ENCODE data around the gene PDP2. TPM values are rescaled to one million over a fixed set of nuclear protein-coding genes. Genes with fewer than 3 reads are reported as not detected.
A peak's percentile ranks its signal among the peaks of the same experiment; 100 is the strongest.

Gene PDP2
- total and polyA plus RNA-seq, 11 donors = 1.1 to 7.5 (median 3.5) TPM

DNA sequence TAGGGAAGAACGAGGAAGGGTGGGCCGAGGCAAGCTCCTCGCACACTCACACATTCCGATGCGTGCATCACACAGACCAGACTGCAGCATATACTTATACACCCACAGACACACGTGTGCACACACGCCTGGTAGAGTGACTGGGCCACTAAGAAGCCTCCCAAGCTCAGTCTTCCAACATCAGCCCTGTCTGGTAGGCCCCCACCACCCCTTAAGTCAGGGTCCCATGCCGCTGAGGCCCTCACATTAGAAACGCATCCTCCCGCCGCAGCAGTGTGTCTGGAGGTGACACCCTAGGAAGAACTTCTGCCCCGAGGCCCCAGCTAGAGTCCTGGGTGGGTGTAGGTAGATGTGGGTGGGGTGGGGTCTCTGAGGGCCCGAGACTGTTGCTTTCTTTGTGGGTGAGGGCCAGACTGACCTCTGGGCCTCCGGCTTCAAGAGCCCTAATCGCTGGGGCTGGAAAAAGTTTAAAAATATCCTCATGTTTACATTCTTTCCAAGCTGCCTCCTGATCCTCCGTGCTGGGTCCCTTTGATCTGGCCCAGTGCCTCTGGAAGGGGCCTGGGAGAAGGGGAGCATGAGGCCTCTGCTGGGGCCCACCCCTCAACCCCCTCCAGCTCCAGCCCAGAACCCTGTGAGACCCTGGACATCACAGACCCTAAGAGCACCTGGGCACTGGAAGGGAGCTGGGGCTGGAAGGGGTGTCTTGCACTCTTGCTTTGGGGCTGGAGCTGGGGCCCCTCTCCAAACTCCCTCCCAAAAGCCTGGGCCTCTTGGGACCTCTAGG is 24.7 kb downstream of the PDP2 start:
- no peaks in the 10 kb centered on the region for H3K27me3 ChIP-seq
- 32 to 50% (median 37%) methylated on average over 11 to 16 of the region's 16 CpGs for WGBS, 4 donors
- H3K27ac ChIP-seq = peak overlapping the region; percentile 77 to 100 (median 96)
- no peaks in the 10 kb centered on the region for H3K36me3 ChIP-seq
- peak; percentile 1 to 39 (median 22) for ATAC-seq
- TF ChIP-seq POLR2A (IDR thresholded peaks at IDR 0.05) = peak in 1 of 2 donors; percentile 65
- no peak for TF ChIP-seq CTCF (IDR thresholded peaks at IDR 0.05)
- peak overlapping the region; percentile 17 to 58 (median 46) for H3K4me3 ChIP-seq
- peak in 4 of 5 donors; percentile 47 to 69 (median 58) for DNase-seq
- no peaks in the 10 kb centered on the region for H3K9me3 ChIP-seq
- H3K4me1 ChIP-seq = peaks cover 0 to 79% (median 46%) of the 10 kb centered on the region in 12 donors
- intact Hi-C loops (cut with DNase I) = no loop called here

DNA sequence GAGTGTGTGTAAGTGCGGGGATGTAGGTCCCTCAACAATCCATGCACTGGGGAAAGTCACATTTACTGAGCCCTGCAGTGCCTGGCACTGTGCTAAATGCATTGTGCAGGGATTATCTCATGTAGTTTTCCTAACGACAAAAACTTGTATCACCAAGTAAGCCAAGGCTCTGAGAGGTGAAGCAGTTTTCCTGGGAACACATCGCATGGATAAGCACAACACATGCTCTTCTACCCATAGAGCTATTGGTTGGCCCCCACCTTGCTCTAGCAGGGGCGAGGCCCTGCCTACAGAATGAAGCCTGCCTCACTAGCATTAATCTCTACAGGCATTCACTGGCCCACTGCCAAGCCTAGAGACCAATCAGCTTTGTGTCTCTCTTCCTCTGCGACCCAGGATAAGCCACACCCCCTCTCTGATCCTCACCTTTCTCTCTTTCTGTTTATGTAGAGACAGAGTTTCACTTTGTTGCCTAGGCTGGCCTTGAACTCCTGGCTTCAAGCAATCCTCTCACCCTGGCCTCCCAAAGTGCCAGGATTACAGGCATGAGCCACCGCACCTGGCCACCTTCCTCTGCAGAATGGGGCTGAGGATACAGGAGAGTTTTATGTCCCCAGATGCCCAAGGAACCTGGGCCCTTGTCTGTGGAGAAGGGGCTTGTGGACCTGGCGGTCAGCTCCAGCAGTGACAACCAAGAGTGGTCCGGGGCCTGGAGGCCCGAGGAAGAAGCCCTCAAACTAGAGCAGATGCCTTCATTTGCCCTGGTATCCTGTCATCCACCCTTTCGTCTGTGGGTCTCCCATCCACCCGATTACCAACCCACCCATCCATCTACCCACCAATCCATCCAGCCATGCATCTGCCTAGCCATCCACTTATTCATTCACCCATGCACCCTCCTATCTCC is 25.6 kb downstream of the PDP2 start:
- H3K9me3 ChIP-seq = no peaks in the 10 kb centered on the region
- intact Hi-C loops (cut with DNase I) = no loop called here
- ATAC-seq (peak; percentile 9 to 41 (median 26)), DNase-seq (peak in 4 of 5 donors; percentile 83 to 95 (median 86))
- peak in 1 of 2 donors; percentile 37 for TF ChIP-seq POLR2A (IDR thresholded peaks at IDR 0.05)
- no peak for TF ChIP-seq CTCF (IDR thresholded peaks at IDR 0.05)
- H3K27ac ChIP-seq = peak overlapping the region; percentile 77 to 100 (median 96)
- 56 to 63% (median 60%) methylated on average over 10 to 11 of the region's 11 CpGs for WGBS, 4 donors
- no peaks in the 10 kb centered on the region for H3K27me3 ChIP-seq
- peak overlapping the region in 5 of 12 donors; percentile 45 to 58 (median 54) for H3K4me3 ChIP-seq
- peaks cover 0 to 70% (median 38%) of the 10 kb centered on the region in 12 donors for H3K4me1 ChIP-seq
- H3K36me3 ChIP-seq = no peaks in the 10 kb centered on the region

GRCh38 chr16:66906916-66907836 is 26.9 kb downstream of the PDP2 start:
- TF ChIP-seq CTCF (IDR thresholded peaks at IDR 0.05) (no peak), POLR2A (IDR thresholded peaks at IDR 0.05) (no peak)
- intact Hi-C loops (cut with DNase I) = no loop called here
- no peak overlapping the region for H3K4me3 ChIP-seq
- ATAC-seq (peak in 2 of 4 donors; percentile 1), DNase-seq (peak in 2 of 5 donors; percentile 47 to 58)
- H3K9me3 ChIP-seq = no peaks in the 10 kb centered on the region
- no peaks in the 10 kb centered on the region for H3K36me3 ChIP-seq
- H3K27me3 ChIP-seq = no peaks in the 10 kb centered on the region
- 27 to 45% (median 39%) methylated on average over 4 to 7 of the region's 7 CpGs for WGBS, 4 donors
- peak overlapping the region; percentile 13 to 100 (median 96) for H3K27ac ChIP-seq
- H3K4me1 ChIP-seq = peaks cover 0 to 58% (median 30%) of the 10 kb centered on the region in 12 donors
